A549 treated with dexamethasone at 1 μM for 4 hours (cell line): ENCODE data around the gene OR4M1. TPM values are rescaled to one million over a fixed set of nuclear protein-coding genes. Genes with fewer than 3 reads are reported as not detected.

Experiments used
- total RNA-seq: library from RNA; stranded (reverse); fragments of 200-300 nt; extraction: Qiagen RNA extraction; gene quantifications from 5 replicates; pipeline ENCODE4 v1.2.3, GENCODE V29; 2022

OR4M1 gene, protein sequence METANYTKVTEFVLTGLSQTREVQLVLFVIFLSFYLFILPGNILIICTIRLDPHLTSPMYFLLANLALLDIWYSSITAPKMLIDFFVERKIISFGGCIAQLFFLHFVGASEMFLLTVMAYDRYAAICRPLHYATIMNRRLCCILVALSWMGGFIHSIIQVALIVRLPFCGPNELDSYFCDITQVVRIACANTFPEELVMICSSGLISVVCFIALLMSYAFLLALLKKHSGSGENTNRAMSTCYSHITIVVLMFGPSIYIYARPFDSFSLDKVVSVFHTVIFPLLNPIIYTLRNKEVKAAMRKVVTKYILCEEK
- total RNA-seq = not detected in 5 replicates

DNA sequence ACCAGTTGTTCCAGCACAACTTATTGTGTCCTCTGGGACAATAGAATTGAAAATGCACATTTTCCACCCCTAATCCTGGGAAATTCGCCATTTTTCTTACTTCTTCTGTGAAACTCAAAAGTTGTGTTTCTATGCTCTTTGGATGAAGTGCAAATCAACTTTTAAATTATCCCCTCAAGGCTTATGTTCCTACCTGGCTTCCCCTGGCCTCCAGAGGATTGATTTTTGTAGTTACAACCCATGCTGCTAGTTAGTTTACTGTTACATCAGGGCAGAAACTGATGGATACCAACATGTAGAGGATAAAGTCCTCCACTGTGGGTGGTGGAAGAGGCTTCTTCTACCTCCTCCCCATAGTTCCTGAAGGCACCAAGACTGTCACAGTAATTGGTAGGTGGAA lies at the start of gene OR4M1:
Gene OR4M1, plus strand, starts transcription at position 301 of the 400 bp plus-strand sequence. CDS start 6,819 bp downstream, outside the sequence.

DNA sequence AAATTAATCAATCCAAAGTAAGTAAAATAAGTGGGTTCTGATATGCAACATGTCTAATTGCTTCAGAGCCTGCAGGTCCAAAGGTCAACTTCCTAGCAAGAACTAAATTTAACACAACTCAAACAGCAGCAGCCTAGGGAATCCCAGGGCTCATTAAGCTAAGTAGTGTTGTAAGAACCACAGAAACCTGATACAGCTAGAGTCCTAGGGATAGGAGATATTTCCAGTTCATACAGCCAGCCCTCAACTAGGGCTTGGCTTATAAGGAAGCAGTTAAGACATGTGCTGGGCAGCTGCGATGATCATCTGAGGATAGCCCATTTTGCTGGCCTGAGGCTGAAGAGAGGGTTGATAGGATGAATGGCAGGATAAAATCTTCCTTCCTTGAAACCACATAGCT lies 30.0 kb upstream of the OR4M1 start, which contains the start of gene OR4Q3:
Gene OR4Q3, plus strand, starts transcription at position 316 of the 400 bp plus-strand sequence.

DNA sequence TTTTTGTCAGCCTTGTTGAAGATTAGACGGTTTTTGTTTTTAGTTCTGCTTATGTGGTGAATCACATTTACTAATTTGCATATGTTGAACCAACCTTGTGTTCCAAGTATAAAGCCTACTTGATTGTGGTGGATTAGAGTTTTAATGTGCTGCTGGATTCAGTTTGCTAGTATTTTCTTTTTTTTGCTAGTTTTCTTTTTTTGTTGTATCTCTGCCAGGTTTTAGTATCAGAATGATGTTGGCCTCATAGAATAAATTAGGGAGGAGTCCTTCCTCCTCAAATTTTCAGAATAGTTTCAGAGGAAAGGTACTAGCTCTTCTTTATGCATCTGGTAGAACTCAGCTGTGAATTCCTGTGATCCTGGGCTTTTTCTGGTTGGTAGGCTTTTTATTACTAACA lies 30.2 kb downstream of the OR4M1 start, which contains the start of gene OR4N2:
Gene OR4N2, plus strand, starts transcription at position 301 of the 400 bp plus-strand sequence. CDS start 23,679 bp downstream, outside the sequence.

Other genes starting within 250 kb of the OR4M1 start
- not detected in 5 replicates for gene OR11H2, start 59.6 kb upstream of the OR4M1 start, total RNA-seq
- not detected in 5 replicates for gene OR4Q3, start 29.9 kb upstream of the OR4M1 start, total RNA-seq
- not detected in 5 replicates for gene OR4N2, start 30.3 kb downstream of the OR4M1 start, total RNA-seq
- not detected in 5 replicates for gene OR4K2, start 101.6 kb downstream of the OR4M1 start, total RNA-seq
- gene OR4K5, start 147.1 kb downstream of the OR4M1 start, total RNA-seq = not detected in 5 replicates
- not detected in 5 replicates for gene OR4K1, start 157.4 kb downstream of the OR4M1 start, total RNA-seq
- not detected in 5 replicates for gene OR4K15, start 202.1 kb downstream of the OR4M1 start, total RNA-seq
- not detected in 5 replicates for gene OR4Q2, start 228.7 kb downstream of the OR4M1 start, total RNA-seq
- gene OR4K14, start 245.8 kb downstream of the OR4M1 start, total RNA-seq = not detected in 5 replicates